ENCODE results near the gene KIF2A. TPM values are rescaled to one million over a fixed set of nuclear protein-coding genes. Genes with fewer than 3 reads are reported as not detected.
A peak's percentile ranks its signal among the peaks of the same experiment; 100 is the strongest.

KIF2A gene
- total RNA-seq, 2 donors from 2014 or later, result 19.5 to 28.9 TPM

DNA sequence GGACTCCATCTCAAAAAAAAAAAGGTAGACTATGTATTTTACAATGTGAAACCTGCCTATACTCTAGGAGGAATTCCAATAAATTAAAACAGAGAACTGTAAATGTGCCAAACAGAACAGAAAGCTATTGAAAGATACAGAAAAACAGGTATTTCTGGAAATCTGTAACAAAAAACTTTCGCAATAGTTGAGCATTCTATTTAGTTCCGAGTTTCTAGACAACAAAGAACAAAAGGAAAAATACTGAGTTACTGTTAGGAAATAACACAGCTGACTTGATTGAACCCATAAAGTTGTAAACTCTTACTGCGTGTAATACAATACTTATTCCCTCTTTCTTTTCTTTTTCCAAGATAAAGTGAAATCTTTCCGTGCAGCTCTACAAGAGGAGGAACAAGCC, 79.1 kb downstream of the KIF2A start:
- Histone ChIP-seq H3K4me3 (no peak overlapping the region), H3K27ac (no peak overlapping the region), H3K36me3 (peaks cover 47% of the 10 kb centered on the region), H3K27me3 (replicated peaks; ENCODE audit: insufficient read depth) (no peaks in the 10 kb centered on the region), H3K4me1 (ENCODE audit: control insufficient read depth in 1 of 2, low read depth in 2 of 2) (no peaks in the 10 kb centered on the region), H3K9me3 (no peaks in the 10 kb centered on the region)
- TF ChIP-seq, protein P1, sequence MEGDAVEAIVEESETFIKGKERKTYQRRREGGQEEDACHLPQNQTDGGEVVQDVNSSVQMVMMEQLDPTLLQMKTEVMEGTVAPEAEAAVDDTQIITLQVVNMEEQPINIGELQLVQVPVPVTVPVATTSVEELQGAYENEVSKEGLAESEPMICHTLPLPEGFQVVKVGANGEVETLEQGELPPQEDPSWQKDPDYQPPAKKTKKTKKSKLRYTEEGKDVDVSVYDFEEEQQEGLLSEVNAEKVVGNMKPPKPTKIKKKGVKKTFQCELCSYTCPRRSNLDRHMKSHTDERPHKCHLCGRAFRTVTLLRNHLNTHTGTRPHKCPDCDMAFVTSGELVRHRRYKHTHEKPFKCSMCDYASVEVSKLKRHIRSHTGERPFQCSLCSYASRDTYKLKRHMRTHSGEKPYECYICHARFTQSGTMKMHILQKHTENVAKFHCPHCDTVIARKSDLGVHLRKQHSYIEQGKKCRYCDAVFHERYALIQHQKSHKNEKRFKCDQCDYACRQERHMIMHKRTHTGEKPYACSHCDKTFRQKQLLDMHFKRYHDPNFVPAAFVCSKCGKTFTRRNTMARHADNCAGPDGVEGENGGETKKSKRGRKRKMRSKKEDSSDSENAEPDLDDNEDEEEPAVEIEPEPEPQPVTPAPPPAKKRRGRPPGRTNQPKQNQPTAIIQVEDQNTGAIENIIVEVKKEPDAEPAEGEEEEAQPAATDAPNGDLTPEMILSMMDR (IDR thresholded peaks at IDR 0.05), result no peak
- ATAC-seq (ENCODE audit: insufficient number of reproducible peaks, low FRiP score, low read depth), result no peak
- DNase-seq (ENCODE audit: low spot score), result no peak

DNA sequence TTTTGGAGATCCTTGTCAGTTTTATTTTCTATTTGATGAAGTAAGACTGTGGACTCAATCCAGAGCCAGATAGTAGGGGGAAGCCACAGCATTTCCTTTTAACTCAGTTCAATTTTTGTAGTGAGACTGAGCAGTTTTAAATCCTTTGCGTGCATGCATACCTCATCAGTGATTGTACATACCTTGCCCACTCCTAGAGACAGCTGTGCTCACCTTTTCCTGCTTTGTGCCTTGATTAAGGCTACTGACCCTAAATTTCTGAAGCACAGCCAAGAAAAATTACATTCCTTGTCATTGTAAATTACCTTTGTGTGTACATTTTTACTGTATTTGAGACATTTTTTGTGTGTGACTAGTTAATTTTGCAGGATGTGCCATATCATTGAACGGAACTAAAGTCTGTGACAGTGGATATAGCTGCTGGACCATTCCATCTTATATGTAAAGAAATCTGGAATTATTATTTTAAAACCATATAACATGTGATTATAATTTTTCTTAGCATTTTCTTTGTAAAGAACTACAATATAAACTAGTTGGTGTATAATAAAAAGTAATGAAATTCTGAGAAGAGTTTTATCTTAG, 79.9 kb downstream of the KIF2A start:
- no peaks in the 10 kb centered on the region for H3K27me3 ChIP-seq (replicated peaks; ENCODE audit: insufficient read depth)
- H3K27ac ChIP-seq, result no peak overlapping the region
- TF ChIP-seq, protein P1 (IDR thresholded peaks at IDR 0.05), result no peak
- H3K4me3 ChIP-seq, result no peak overlapping the region
- peaks cover 43% of the 10 kb centered on the region for H3K36me3 ChIP-seq
- no peaks in the 10 kb centered on the region for H3K4me1 ChIP-seq (ENCODE audit: control insufficient read depth in 1 of 2, low read depth in 2 of 2)
- no peaks in the 10 kb centered on the region for H3K9me3 ChIP-seq
- ATAC-seq (ENCODE audit: insufficient number of reproducible peaks, low FRiP score, low read depth) (no peak), DNase-seq (ENCODE audit: low spot score) (no peak)

DNA sequence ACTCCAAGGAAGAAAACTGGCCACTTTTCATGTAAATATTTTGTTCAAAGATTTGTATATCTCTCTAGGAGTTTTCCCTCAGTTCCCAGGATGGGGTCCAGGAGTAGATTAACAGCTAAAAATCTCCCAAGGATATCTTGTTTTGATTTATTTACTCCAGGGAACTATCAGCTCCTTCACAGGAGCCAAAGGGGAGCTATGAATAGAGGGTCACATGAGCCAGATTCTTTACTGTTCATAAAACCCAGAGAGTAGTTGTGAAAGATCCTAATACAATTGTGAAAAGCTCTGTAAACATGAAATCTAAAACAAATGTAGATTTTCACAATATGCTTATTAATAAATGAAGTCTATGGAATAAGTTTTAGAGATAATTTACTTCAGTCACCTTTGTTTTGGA, 80.8 kb downstream of the KIF2A start:
- TF ChIP-seq, protein P1 (IDR thresholded peaks at IDR 0.05), result no peak
- peaks cover 40% of the 10 kb centered on the region for H3K36me3 ChIP-seq
- no peaks in the 10 kb centered on the region for H3K9me3 ChIP-seq
- H3K27me3 ChIP-seq (replicated peaks; ENCODE audit: insufficient read depth), result no peaks in the 10 kb centered on the region
- no peak overlapping the region for H3K27ac ChIP-seq
- ATAC-seq (ENCODE audit: insufficient number of reproducible peaks, low FRiP score, low read depth), result no peak
- no peak for DNase-seq (ENCODE audit: low spot score)
- H3K4me1 ChIP-seq (ENCODE audit: control insufficient read depth in 1 of 2, low read depth in 2 of 2), result no peaks in the 10 kb centered on the region
- H3K4me3 ChIP-seq, result no peak overlapping the region

DNA sequence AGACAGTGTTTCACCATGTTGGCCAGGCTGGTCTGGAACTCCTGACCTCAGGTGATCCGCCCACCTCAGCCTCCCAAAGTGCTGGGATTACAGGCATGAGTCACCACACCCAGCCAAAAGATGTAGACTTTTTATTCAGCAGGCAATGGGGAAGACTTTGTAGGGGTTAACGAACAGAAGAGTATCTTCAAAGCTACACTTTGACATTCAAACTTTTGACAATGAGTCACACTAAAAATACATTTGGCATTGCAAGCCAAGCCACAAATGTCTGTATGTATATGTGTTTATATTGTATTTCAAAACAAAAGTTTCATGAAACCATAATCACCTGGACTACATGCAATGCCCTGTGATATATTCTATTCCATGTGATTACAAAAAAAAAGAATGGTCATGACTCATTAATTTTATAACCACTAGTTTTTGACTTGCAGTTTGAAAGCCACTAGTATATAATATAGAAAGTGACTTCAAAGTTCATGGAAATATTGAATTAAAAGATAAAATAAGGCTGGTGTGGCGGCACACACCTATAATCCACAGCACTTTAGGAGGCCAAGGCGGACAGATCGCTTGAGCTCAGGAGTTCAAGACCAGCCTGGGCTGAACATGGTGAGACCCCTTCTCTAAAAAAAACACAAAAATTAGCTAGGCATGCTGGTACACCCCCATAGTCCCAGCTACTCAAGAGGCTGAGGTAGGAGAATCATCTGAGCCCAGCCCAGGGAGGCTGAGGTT, 89.4 kb downstream of the KIF2A start:
- ATAC-seq (ENCODE audit: insufficient number of reproducible peaks, low FRiP score, low read depth) (no peak), DNase-seq (ENCODE audit: low spot score) (no peak)
- Histone ChIP-seq H3K27me3 (replicated peaks; ENCODE audit: insufficient read depth) (no peaks in the 10 kb centered on the region), H3K4me1 (ENCODE audit: control insufficient read depth in 1 of 2, low read depth in 2 of 2) (no peaks in the 10 kb centered on the region), H3K27ac (no peak overlapping the region), H3K9me3 (no peaks in the 10 kb centered on the region), H3K4me3 (no peak overlapping the region), H3K36me3 (peaks cover 23% of the 10 kb centered on the region)
- TF ChIP-seq, protein P1 (IDR thresholded peaks at IDR 0.05), result no peak

DNA sequence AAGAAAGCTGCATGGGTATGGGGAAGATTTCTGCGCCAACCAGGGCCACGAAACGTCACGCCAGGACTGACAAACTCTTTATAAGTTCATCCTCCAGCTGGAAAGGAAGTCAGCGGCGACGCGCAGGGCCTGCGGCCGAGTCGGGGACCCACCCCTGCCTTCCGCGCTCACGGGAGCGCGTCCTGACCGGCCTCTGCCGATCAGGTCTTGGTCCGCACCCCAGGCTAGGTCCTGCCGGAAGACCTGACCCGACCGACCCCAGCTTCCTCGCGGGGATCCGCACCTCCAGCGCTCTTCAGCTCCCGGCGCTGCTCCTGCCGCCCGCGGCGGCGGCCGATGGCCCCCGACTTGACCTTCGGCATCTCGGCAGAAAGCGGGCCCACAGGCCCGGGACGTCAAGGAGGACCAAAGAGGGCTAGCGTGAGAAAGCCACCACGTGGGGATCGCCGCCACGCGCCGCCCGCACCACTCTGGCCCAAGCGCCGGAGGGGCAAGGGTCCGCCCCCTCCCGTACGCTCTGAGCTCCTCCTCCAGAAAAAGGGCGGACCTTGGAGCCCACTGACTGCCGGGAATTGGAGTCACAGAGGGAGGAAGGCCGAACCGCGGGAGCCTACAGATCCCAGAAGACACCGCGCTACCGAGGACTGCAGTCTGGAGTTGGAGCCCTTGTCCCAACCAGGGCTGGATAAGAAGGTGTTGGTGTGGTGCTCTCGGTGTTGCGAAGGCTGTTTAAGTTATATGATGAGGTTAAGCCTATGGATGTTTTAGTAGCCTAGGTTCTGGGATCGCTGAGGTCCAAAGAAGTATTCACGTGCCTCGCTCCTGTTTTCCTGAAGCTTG, 97.6 kb downstream of the KIF2A start, which contains the start of gene DIMT1:
TSS of gene DIMT1 (minus strand) at position 495 of the 840 bp plus-strand sequence. CDS start at position 362, 133 bp downstream.
- peak; percentile 93 for DNase-seq (ENCODE audit: low spot score)
- Histone ChIP-seq H3K9me3 (no peaks in the 10 kb centered on the region), H3K27me3 (replicated peaks; ENCODE audit: insufficient read depth) (no peaks in the 10 kb centered on the region), H3K4me1 (ENCODE audit: control insufficient read depth in 1 of 2, low read depth in 2 of 2) (peaks cover 4 to 6% of the 10 kb centered on the region in 2 donors), H3K4me3 (peak within 1 kb of the TSS; percentile 81), H3K27ac (peak within 1 kb of the TSS; percentile 84 to 86), H3K36me3 (no peaks in the 10 kb centered on the region)
- TF ChIP-seq, protein P1 (IDR thresholded peaks at IDR 0.05), result no peak
- peak; percentile 99 for ATAC-seq (ENCODE audit: insufficient number of reproducible peaks, low FRiP score, low read depth)
